Measurements from ENCODE around the gene TAF4B. TPM values are rescaled to one million over a fixed set of nuclear protein-coding genes. Genes with fewer than 3 reads are reported as not detected.

Gene TAF4B
- total RNA-seq, 1 experiment from 2014 or later: 15.2 TPM

DNA sequence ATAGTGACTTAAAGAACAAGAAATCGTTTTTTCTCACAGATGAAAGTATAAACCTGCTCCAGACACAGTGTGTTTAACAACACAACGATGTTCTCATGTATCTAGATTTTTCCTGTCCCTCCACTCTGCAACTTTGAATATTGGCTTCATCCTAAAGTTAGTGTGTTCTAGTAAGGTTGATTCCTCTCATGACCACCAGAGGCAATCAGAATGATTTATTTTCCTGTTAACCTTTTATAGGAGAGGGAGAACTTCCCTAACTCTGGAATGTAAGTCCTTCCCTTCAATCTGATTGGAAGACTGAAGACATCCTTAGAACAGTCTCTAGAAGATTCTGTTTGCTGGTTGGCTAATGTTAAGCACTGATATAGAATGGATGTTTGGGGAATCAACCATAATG is 41.0 kb upstream of the TAF4B start:
- CTCF ChIA-PET: no interaction called here

DNA sequence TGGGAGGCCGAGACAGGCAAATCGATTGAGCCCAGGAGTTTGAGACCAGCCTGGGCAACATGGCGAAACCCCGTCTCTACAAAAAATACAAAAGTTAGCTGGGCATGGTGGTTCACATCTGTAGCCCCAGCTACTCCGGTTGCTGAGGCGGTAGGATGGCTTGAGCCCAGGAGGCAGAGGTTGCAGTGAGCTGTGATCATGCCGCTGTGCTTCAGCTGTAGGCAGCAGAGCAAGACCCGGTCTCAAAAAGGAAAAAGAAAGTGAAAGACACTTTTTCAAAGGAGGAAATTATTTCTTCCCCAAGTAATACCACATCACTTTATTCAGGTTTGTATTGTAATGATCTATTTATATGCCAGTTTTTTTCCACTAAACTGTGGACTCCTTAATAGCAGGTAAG is 35.7 kb upstream of the TAF4B start:
- H3K27me3 Mint-ChIP-seq (ENCODE audit: low read depth): no peaks in the 10 kb centered on the region
- TF ChIP-seq FOXK1 (CRISPR knock-in tag; IDR thresholded peaks at IDR 0.05) (no peak), ATF1 (CRISPR knock-in tag; IDR thresholded peaks at IDR 0.05) (no peak), NR2C2 (CRISPR knock-in tag; IDR thresholded peaks at IDR 0.05) (no peak), CREB1 (CRISPR knock-in tag; IDR thresholded peaks at IDR 0.05) (no peak), OVOL2 (CRISPR knock-in tag; IDR thresholded peaks at IDR 0.05; ENCODE audit: borderline replicate concordance) (no peak), TP53 (CRISPR knock-in tag; IDR thresholded peaks at IDR 0.05) (no peak), SMAD4 (CRISPR knock-in tag; IDR thresholded peaks at IDR 0.05) (no peak)
- H3K4me3 Mint-ChIP-seq: no peak overlapping the region
- ATAC-seq (no peak), DNase-seq (ENCODE audit: low spot score) (no peak)
- H3K36me3 Mint-ChIP-seq: no peaks in the 10 kb centered on the region
- H3K27ac Mint-ChIP-seq: no peak overlapping the region
- H3K4me1 Mint-ChIP-seq: no peaks in the 10 kb centered on the region
- POLR2A ChIA-PET: no interaction called here
- CTCF ChIA-PET: no interaction called here
- 0 out of 2 replicates have a peak, but pooled peaks cover 3% of the 10 kb centered on the region for H3K9me3 Mint-ChIP-seq

More for the DNA sequence above, 41.0 kb upstream of the TAF4B start:
- Mint-ChIP-seq H3K4me3 (no peak overlapping the region), H3K27me3 (ENCODE audit: low read depth) (no peaks in the 10 kb centered on the region), H3K9me3 (0 out of 2 replicates have a peak, but pooled peaks cover 3% of the 10 kb centered on the region), H3K36me3 (no peaks in the 10 kb centered on the region), H3K4me1 (no peaks in the 10 kb centered on the region), H3K27ac (no peak overlapping the region)
- ATAC-seq (peak; percentile 88), DNase-seq (ENCODE audit: low spot score) (no peak)
- POLR2A ChIA-PET: no interaction called here
- TF ChIP-seq, protein P1, sequence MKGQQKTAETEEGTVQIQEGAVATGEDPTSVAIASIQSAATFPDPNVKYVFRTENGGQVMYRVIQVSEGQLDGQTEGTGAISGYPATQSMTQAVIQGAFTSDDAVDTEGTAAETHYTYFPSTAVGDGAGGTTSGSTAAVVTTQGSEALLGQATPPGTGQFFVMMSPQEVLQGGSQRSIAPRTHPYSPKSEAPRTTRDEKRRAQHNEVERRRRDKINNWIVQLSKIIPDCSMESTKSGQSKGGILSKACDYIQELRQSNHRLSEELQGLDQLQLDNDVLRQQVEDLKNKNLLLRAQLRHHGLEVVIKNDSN (CRISPR knock-in tag; IDR thresholded peaks at IDR 0.05): no peak
- TF ChIP-seq, protein P2, sequence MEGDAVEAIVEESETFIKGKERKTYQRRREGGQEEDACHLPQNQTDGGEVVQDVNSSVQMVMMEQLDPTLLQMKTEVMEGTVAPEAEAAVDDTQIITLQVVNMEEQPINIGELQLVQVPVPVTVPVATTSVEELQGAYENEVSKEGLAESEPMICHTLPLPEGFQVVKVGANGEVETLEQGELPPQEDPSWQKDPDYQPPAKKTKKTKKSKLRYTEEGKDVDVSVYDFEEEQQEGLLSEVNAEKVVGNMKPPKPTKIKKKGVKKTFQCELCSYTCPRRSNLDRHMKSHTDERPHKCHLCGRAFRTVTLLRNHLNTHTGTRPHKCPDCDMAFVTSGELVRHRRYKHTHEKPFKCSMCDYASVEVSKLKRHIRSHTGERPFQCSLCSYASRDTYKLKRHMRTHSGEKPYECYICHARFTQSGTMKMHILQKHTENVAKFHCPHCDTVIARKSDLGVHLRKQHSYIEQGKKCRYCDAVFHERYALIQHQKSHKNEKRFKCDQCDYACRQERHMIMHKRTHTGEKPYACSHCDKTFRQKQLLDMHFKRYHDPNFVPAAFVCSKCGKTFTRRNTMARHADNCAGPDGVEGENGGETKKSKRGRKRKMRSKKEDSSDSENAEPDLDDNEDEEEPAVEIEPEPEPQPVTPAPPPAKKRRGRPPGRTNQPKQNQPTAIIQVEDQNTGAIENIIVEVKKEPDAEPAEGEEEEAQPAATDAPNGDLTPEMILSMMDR (IDR thresholded peaks at IDR 0.05): 0 out of 2 replicates have a peak, but pooled peaks have one; percentile 22
- TF ChIP-seq, protein P3, sequence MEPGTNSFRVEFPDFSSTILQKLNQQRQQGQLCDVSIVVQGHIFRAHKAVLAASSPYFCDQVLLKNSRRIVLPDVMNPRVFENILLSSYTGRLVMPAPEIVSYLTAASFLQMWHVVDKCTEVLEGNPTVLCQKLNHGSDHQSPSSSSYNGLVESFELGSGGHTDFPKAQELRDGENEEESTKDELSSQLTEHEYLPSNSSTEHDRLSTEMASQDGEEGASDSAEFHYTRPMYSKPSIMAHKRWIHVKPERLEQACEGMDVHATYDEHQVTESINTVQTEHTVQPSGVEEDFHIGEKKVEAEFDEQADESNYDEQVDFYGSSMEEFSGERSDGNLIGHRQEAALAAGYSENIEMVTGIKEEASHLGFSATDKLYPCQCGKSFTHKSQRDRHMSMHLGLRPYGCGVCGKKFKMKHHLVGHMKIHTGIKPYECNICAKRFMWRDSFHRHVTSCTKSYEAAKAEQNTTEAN (CRISPR knock-in tag; IDR thresholded peaks at IDR 0.05): no peak

DNA sequence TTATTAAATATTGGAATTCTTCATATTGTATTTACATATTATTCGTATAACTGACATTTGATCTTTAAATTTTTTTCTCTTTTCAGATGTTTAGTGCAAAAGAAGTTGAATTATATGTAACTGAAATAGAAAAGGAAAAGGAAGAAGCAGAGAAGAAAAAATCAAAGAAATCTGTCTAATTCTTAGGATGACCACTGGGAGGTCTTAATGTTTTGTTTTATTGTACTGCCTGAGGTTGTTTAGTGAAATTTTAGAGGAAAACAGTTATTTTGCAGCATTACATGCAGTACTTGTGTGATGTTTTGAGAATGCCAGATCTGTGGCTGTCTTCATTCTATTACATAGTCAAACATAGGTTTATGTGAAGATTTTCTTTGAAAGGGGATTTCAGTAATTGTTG is 34.0 kb upstream of the TAF4B start:
- H3K36me3 Mint-ChIP-seq: no peaks in the 10 kb centered on the region
- 0 out of 2 replicates have a peak, but pooled peaks cover 3% of the 10 kb centered on the region for H3K9me3 Mint-ChIP-seq
- H3K4me3 Mint-ChIP-seq: no peak overlapping the region
- H3K27me3 Mint-ChIP-seq (ENCODE audit: low read depth): no peaks in the 10 kb centered on the region
- CTCF ChIA-PET: no interaction called here
- no peak overlapping the region for H3K27ac Mint-ChIP-seq
- POLR2A ChIA-PET: no interaction called here
- H3K4me1 Mint-ChIP-seq: no peaks in the 10 kb centered on the region
- ATAC-seq (no peak), DNase-seq (ENCODE audit: low spot score) (no peak)
- no peak for TF ChIP-seq EMX1 (CRISPR knock-in tag; IDR thresholded peaks at IDR 0.05)
- TF ChIP-seq, protein P4, sequence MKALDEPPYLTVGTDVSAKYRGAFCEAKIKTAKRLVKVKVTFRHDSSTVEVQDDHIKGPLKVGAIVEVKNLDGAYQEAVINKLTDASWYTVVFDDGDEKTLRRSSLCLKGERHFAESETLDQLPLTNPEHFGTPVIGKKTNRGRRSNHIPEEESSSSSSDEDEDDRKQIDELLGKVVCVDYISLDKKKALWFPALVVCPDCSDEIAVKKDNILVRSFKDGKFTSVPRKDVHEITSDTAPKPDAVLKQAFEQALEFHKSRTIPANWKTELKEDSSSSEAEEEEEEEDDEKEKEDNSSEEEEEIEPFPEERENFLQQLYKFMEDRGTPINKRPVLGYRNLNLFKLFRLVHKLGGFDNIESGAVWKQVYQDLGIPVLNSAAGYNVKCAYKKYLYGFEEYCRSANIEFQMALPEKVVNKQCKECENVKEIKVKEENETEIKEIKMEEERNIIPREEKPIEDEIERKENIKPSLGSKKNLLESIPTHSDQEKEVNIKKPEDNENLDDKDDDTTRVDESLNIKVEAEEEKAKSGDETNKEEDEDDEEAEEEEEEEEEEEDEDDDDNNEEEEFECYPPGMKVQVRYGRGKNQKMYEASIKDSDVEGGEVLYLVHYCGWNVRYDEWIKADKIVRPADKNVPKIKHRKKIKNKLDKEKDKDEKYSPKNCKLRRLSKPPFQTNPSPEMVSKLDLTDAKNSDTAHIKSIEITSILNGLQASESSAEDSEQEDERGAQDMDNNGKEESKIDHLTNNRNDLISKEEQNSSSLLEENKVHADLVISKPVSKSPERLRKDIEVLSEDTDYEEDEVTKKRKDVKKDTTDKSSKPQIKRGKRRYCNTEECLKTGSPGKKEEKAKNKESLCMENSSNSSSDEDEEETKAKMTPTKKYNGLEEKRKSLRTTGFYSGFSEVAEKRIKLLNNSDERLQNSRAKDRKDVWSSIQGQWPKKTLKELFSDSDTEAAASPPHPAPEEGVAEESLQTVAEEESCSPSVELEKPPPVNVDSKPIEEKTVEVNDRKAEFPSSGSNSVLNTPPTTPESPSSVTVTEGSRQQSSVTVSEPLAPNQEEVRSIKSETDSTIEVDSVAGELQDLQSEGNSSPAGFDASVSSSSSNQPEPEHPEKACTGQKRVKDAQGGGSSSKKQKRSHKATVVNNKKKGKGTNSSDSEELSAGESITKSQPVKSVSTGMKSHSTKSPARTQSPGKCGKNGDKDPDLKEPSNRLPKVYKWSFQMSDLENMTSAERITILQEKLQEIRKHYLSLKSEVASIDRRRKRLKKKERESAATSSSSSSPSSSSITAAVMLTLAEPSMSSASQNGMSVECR (CRISPR knock-in tag; IDR thresholded peaks at IDR 0.05; ENCODE audit: borderline replicate concordance): no peak
- TF ChIP-seq, protein P5, sequence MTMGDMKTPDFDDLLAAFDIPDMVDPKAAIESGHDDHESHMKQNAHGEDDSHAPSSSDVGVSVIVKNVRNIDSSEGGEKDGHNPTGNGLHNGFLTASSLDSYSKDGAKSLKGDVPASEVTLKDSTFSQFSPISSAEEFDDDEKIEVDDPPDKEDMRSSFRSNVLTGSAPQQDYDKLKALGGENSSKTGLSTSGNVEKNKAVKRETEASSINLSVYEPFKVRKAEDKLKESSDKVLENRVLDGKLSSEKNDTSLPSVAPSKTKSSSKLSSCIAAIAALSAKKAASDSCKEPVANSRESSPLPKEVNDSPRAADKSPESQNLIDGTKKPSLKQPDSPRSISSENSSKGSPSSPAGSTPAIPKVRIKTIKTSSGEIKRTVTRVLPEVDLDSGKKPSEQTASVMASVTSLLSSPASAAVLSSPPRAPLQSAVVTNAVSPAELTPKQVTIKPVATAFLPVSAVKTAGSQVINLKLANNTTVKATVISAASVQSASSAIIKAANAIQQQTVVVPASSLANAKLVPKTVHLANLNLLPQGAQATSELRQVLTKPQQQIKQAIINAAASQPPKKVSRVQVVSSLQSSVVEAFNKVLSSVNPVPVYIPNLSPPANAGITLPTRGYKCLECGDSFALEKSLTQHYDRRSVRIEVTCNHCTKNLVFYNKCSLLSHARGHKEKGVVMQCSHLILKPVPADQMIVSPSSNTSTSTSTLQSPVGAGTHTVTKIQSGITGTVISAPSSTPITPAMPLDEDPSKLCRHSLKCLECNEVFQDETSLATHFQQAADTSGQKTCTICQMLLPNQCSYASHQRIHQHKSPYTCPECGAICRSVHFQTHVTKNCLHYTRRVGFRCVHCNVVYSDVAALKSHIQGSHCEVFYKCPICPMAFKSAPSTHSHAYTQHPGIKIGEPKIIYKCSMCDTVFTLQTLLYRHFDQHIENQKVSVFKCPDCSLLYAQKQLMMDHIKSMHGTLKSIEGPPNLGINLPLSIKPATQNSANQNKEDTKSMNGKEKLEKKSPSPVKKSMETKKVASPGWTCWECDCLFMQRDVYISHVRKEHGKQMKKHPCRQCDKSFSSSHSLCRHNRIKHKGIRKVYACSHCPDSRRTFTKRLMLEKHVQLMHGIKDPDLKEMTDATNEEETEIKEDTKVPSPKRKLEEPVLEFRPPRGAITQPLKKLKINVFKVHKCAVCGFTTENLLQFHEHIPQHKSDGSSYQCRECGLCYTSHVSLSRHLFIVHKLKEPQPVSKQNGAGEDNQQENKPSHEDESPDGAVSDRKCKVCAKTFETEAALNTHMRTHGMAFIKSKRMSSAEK (CRISPR knock-in tag; IDR thresholded peaks at IDR 0.05; ENCODE audit: borderline replicate concordance): no peak
- TF ChIP-seq ZNF232 (CRISPR knock-in tag; IDR thresholded peaks at IDR 0.05): no peak
- TF ChIP-seq, protein P6, sequence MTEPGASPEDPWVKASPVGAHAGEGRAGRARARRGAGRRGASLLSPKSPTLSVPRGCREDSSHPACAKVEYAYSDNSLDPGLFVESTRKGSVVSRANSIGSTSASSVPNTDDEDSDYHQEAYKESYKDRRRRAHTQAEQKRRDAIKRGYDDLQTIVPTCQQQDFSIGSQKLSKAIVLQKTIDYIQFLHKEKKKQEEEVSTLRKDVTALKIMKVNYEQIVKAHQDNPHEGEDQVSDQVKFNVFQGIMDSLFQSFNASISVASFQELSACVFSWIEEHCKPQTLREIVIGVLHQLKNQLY (CRISPR knock-in tag; IDR thresholded peaks at IDR 0.05): no peak
- TF ChIP-seq, protein P2 (IDR thresholded peaks at IDR 0.05): no peak
- TF ChIP-seq ZNF317 (CRISPR knock-in tag; IDR thresholded peaks at IDR 0.05; ENCODE audit: borderline replicate concordance, low read depth): no peak
- TF ChIP-seq ZBTB21 (CRISPR knock-in tag; IDR thresholded peaks at IDR 0.05; ENCODE audit: borderline replicate concordance): no peak

Measured in WTC11 (cell line).